ENCODE data around the gene HIVEP2. TPM values are rescaled to one million over a fixed set of nuclear protein-coding genes. Genes with fewer than 3 reads are reported as not detected.

Gene HIVEP2
- total RNA-seq, 2 donors from 2014 or later = 23.8 to 33.1 TPM

- H3K27ac Mint-ChIP-seq = no peak overlapping the region
- ATAC-seq = no peak
Measured at GRCh38 chr6:142725024-142725770, 219.8 kb downstream of the HIVEP2 start.

GRCh38 chr6:142722841-142723240, 222.1 kb downstream of the HIVEP2 start:
- H3K36me3 Mint-ChIP-seq = peaks cover 15 to 29% of the 10 kb centered on the region in 2 donors
- ATAC-seq = no peak
- no peak for DNase-seq (ENCODE audit: low spot score in 2 of 2)
- H3K27ac Mint-ChIP-seq = no peak overlapping the region
- peaks cover 13 to 25% of the 10 kb centered on the region in 2 donors for H3K9me3 Mint-ChIP-seq

More at GRCh38 chr6:142725024-142725770, 219.8 kb downstream of the HIVEP2 start:
- no peak for DNase-seq (ENCODE audit: low spot score in 2 of 2)
- H3K36me3 Mint-ChIP-seq = peaks cover 0 to 13% of the 10 kb centered on the region in 2 donors
- peaks cover 0 to 10% of the 10 kb centered on the region in 2 donors for H3K9me3 Mint-ChIP-seq

GRCh38 chr6:142722012-142722411, 223.0 kb downstream of the HIVEP2 start:
- Mint-ChIP-seq H3K9me3 (peaks cover 13 to 28% of the 10 kb centered on the region in 2 donors), H3K36me3 (peaks cover 15 to 35% of the 10 kb centered on the region in 2 donors), H3K27ac (no peak overlapping the region)
- ATAC-seq (no peak), DNase-seq (ENCODE audit: low spot score in 2 of 2) (no peak)

GRCh38 chr6:142721215-142721920, 223.6 kb downstream of the HIVEP2 start:
- H3K9me3 Mint-ChIP-seq = peaks cover 13 to 28% of the 10 kb centered on the region in 2 donors
- H3K36me3 Mint-ChIP-seq = peaks cover 15 to 35% of the 10 kb centered on the region in 2 donors
- ATAC-seq (no peak), DNase-seq (ENCODE audit: low spot score in 2 of 2) (no peak)
- H3K27ac Mint-ChIP-seq = no peak overlapping the region

GRCh38 chr6:142718667-142719191, 226.2 kb downstream of the HIVEP2 start:
- no peak for ATAC-seq
- H3K9me3 Mint-ChIP-seq = peaks cover 16 to 28% of the 10 kb centered on the region in 2 donors
- H3K36me3 Mint-ChIP-seq = peaks cover 15 to 35% of the 10 kb centered on the region in 2 donors
- DNase-seq (ENCODE audit: low spot score in 2 of 2) = no peak
- no peak overlapping the region for H3K27ac Mint-ChIP-seq

GRCh38 chr6:142716097-142716496, 228.9 kb downstream of the HIVEP2 start:
- peaks cover 16 to 34% of the 10 kb centered on the region in 2 donors for H3K9me3 Mint-ChIP-seq
- no peak for DNase-seq (ENCODE audit: low spot score in 2 of 2)
- peaks cover 15 to 29% of the 10 kb centered on the region in 2 donors for H3K36me3 Mint-ChIP-seq
- no peak for ATAC-seq
- H3K27ac Mint-ChIP-seq = no peak overlapping the region

- H3K9me3 Mint-ChIP-seq = peaks cover 16 to 27% of the 10 kb centered on the region in 2 donors
- H3K36me3 Mint-ChIP-seq = peaks cover 15 to 21% of the 10 kb centered on the region in 2 donors
- no peak overlapping the region for H3K27ac Mint-ChIP-seq
- DNase-seq (ENCODE audit: low spot score in 2 of 2) = no peak
- no peak for ATAC-seq
Measured at GRCh38 chr6:142714951-142715785, 229.8 kb downstream of the HIVEP2 start.

DNA sequence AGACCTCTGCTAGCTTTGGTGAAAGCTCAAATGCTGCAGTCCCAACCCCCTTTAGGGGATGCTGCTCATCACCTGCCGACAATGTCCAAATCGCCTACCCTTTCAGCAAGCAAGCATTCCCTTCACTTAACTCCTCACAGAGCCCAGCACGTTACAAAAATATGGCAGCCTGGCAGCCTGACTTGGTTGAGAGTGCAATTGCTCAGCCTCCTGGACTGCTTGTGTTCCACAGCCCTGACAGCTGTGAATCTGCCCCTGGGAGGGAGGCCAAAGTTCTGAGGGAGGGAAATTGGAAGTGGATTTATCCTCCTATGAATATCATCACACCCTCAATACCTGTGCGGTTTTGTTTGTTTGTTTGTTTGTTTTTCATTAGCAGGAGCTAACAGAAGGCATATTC, 231.0 kb downstream of the HIVEP2 start:
- H3K27ac Mint-ChIP-seq = no peak overlapping the region
- ATAC-seq (no peak), DNase-seq (ENCODE audit: low spot score in 2 of 2) (no peak)
- peaks cover 8 to 22% of the 10 kb centered on the region in 2 donors for H3K9me3 Mint-ChIP-seq
- peaks cover 5 to 12% of the 10 kb centered on the region in 2 donors for H3K36me3 Mint-ChIP-seq

GRCh38 chr6:142712231-142712630, 232.7 kb downstream of the HIVEP2 start:
- no peak for DNase-seq (ENCODE audit: low spot score in 2 of 2)
- H3K36me3 Mint-ChIP-seq = peaks cover 0 to under 1% of the 10 kb centered on the region in 2 donors
- no peak overlapping the region for H3K27ac Mint-ChIP-seq
- peaks cover 3 to 13% of the 10 kb centered on the region in 2 donors for H3K9me3 Mint-ChIP-seq
- ATAC-seq = no peak

GRCh38 chr6:142708651-142709050, 236.3 kb downstream of the HIVEP2 start:
- ATAC-seq (no peak), DNase-seq (ENCODE audit: low spot score in 2 of 2) (no peak)
- H3K36me3 Mint-ChIP-seq = no peaks in the 10 kb centered on the region
- H3K9me3 Mint-ChIP-seq = peaks cover 0 to 13% of the 10 kb centered on the region in 2 donors
- no peak overlapping the region for H3K27ac Mint-ChIP-seq

DNA sequence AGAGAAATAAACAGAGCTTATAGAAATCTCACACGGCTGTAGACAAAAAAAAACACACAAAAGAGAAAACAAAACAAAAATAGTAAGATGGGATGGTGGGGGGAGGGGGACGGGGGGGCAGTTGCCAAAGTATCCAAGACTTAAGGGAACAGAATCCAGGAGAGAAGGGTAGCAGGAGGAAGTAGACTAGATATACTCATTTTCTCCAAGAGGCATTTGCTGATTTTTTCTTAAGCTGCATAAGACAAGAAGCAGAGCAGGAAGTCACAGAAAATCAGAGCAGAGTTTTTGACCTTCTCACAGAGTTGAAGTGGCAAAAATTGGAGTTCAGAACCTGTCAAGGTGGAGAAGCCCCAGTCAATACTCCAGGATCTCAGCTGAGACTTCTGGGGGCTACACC, 237.7 kb downstream of the HIVEP2 start:
- Mint-ChIP-seq H3K9me3 (peaks cover 0 to 13% of the 10 kb centered on the region in 2 donors), H3K27ac (no peak overlapping the region), H3K36me3 (peaks cover 0 to 4% of the 10 kb centered on the region in 2 donors)
- DNase-seq (ENCODE audit: low spot score in 2 of 2) (no peak), ATAC-seq (no peak)

DNA sequence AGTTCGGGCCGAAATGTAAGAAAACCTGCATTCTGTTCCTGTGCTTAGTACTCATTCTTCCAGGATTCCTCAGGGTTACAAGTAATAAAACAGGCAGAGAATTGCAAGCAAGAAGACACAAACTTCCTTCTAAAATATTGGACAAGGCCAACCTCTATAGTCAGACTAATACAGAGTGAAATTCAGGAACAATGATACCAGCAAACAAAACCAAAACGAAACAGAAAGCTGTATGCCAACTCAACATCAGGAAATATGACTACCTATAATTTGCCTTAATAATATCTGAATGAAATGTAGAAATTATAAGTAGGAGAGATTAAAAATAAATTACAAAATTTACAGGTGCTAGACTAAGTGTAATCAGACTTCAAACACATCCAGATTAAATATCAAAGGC, 238.8 kb downstream of the HIVEP2 start:
- ATAC-seq (no peak), DNase-seq (ENCODE audit: low spot score in 2 of 2) (no peak)
- Mint-ChIP-seq H3K9me3 (peaks cover 0 to 5% of the 10 kb centered on the region in 2 donors), H3K27ac (peak overlapping the region in 1 of 2 donors; percentile 23), H3K36me3 (peaks cover 0 to 4% of the 10 kb centered on the region in 2 donors)

DNA sequence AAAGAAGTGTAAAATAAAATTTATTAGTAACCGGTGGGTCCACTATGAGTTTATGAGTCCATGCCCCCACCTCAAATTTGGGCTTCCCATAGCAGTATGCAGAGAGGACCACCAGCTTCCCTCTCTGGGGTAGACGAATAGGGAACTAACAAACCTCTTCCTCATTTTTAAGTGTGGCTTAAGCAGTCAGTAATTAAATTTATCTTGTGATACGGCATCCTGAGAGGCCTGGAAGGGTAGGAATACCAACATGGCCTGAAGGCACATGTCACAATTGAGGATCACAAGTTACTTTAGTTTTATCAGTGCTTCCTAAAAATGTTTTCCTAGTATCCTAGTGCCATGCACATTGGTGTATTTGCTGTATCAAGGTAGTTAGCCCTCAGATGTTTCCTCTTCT, 239.9 kb downstream of the HIVEP2 start:
- Mint-ChIP-seq H3K27ac (no peak overlapping the region), H3K36me3 (peaks cover 0 to 4% of the 10 kb centered on the region in 2 donors), H3K9me3 (peaks cover 0 to 3% of the 10 kb centered on the region in 2 donors)
- DNase-seq (ENCODE audit: low spot score in 2 of 2) (no peak), ATAC-seq (no peak)

DNA sequence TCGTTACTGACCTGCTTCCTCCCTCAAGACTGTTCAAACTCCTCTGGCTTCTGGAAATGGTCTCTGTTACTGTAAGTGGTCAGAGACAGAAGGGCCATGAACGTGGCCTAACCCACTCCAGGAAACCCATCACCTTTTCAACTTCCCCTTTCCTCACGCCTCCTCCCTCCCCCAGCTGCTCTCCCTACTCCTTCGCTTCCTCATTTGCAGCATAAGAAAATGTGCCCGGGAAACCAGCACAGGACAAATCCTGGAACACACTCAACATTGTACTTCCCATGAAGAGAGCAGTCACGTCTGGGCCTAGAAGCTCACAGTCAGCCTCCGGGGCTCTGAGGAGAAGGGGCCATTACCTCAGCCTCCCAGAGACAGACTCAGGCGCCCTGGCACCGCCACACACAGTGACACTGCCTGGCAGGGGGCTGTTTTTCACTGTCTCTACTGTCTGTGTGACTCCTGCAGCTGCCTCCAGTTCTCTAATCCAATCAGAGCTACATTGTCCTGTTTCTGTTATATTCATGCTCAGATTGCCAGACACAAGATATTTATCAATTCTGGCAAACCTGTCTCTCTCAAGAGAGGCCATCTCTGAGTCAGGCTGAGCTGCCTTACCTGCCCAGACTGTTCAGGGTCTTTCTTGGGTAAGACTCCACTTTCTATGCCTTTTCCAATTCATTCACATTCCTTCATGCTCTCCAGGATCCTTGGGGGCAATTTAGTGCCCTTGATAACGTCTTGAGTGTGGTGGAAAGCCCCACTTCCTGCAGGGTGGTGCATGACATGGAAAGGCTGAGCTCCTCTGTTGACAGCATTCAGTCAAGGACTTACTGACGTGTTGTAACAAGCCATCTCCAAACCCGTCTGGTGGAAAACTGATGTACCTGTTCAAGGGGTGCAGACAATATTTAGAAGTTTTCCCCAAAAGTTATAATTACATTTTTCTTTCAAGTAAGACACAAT, 242.2 kb downstream of the HIVEP2 start:
- DNase-seq (ENCODE audit: low spot score in 2 of 2) (no peak), ATAC-seq (no peak)
- H3K27ac Mint-ChIP-seq = peak overlapping the region; percentile 36 to 70
- H3K9me3 Mint-ChIP-seq = peaks cover 0 to 6% of the 10 kb centered on the region in 2 donors
- peaks cover 0 to 9% of the 10 kb centered on the region in 2 donors for H3K36me3 Mint-ChIP-seq
